B cell (primary cell): Measurements from ENCODE around the gene PDZD7. TPM values are rescaled to one million over a fixed set of nuclear protein-coding genes. Genes with fewer than 3 reads are reported as not detected.

Source experiments
- ATAC-seq: fragments of 200-7000 bp; cut with Tn5 transposase; one replicate; pipeline ENCODE4 v1.10.0; 2021; ENCODE audit warnings: low read depth, mild to moderate bottlenecking, moderate number of reproducible peaks, moderate library complexity
- CTCF ChIA-PET: fragments of 350-600 bp; sonication (Branson Sonifier 250); formaldehyde crosslinking; loops from one replicate; lab custom pipeline; 2021; ENCODE audit warnings: antibody characterized with exemption, inconsistent platforms; lab: Charles Lee
- POLR2A ChIA-PET: fragments of 350-600 bp; sonication (Branson Sonifier 250); formaldehyde crosslinking; loops from one replicate; lab custom pipeline; 2021; ENCODE audit warnings: antibody characterized with exemption; lab: Charles Lee
- DNase-seq: peaks from one replicate; pipeline ENCODE4 v3.0.0; 2013
- H2AFZ ChIP-seq: 2 replicates; pipeline ENCODE4 v1.6.1; 2012; ENCODE audit warnings: mild to moderate bottlenecking, low read depth, low read length; ENCODE audit not compliant: insufficient read depth, poor library complexity, severe bottlenecking
- H3K27ac ChIP-seq, 2 donors: 1 replicate in 1 of 2; 2 replicates in 1 of 2; pipeline ENCODE4 v1.5.1; 2012 to 2013; ENCODE audit warnings: low read length in 2 of 2, mild to moderate bottlenecking in 2 of 2, moderate library complexity in 1 of 2
- H3K27me3 ChIP-seq, 4 experiments: fragments of 200-600 bp in 1 of 4; sonication (generic) in 1 of 4; replicated peaks in 1 of 4; 1 replicate in 2 of 4; 2 replicates in 2 of 4; pipeline versions ENCODE4 v1.6.1 to v1.7.0; 2013 to 2016; ENCODE audit warnings: low read length in 3 of 4, mild to moderate bottlenecking in 2 of 4, mixed read lengths in 1 of 4, moderate library complexity in 1 of 4; ENCODE audit not compliant: insufficient read depth in 4 of 4, control insufficient read depth in 3 of 4; ENCODE audit errors: control extremely low read depth in 1 of 4
- H3K36me3 ChIP-seq, 2 experiments: replicated peaks in 1 of 2; 1 replicate in 1 of 2; 2 replicates in 1 of 2; pipeline versions ENCODE4 v1.6.1 to v1.7.1; 2013; ENCODE audit warnings: low read length in 1 of 2; ENCODE audit not compliant: insufficient read depth in 2 of 2, control insufficient read depth in 1 of 2; ENCODE audit errors: control extremely low read depth in 1 of 2, extremely low read depth in 1 of 2
- H3K4me1 ChIP-seq, 2 donors: fragments of 200-600 bp in 1 of 2; sonication (generic) in 1 of 2; 1 replicate in 1 of 2; 2 replicates in 1 of 2; pipeline versions ENCODE4 v1.5.1 to v1.6.1; 2013 to 2017; ENCODE audit warnings: low read length in 2 of 2; ENCODE audit not compliant: control insufficient read depth in 2 of 2, insufficient read depth in 2 of 2
- H3K4me2 ChIP-seq: replicated peaks from 2 replicates; pipeline ENCODE3; 2012; ENCODE audit warnings: mild to moderate bottlenecking, low read depth, low read length; ENCODE audit not compliant: poor library complexity, severe bottlenecking
- H3K4me3 ChIP-seq, 5 experiments: fragments of 200-600 bp in 1 of 5; sonication (generic) in 1 of 5; 1 replicate in 3 of 5; 2 replicates in 2 of 5; pipeline versions ENCODE4 v1.5.1 to v1.7.0; 2011 to 2016; ENCODE audit warnings: low read length in 4 of 5, mild to moderate bottlenecking in 4 of 5, low read depth in 2 of 5, control low read depth in 1 of 5, moderate library complexity in 1 of 5; ENCODE audit not compliant: insufficient read depth in 1 of 5; ENCODE audit errors: control extremely low read depth in 1 of 5, extremely low read depth in 1 of 5
- H3K79me2 ChIP-seq: fragments of 200-600 bp; sonication (generic); one replicate; pipeline ENCODE4 v1.6.0; 2016; ENCODE audit warnings: low read length; ENCODE audit not compliant: control insufficient read depth, insufficient read depth
- H3K9ac ChIP-seq: fragments of 200-600 bp; sonication (generic); 2 replicates; pipeline ENCODE4 v1.6.1; 2017; ENCODE audit warnings: mild to moderate bottlenecking, low read length, moderate library complexity
- H3K9me3 ChIP-seq, 3 donors: one replicate each; pipeline versions ENCODE4 v1.6.1 to v1.7.1; 2013; ENCODE audit warnings: low read length in 2 of 3; ENCODE audit not compliant: control insufficient read depth in 2 of 3, insufficient read depth in 1 of 3; ENCODE audit errors: control extremely low read depth in 1 of 3
- H4K20me1 ChIP-seq: 2 replicates; pipeline ENCODE4 v1.6.0; 2012; ENCODE audit warnings: mild to moderate bottlenecking, low read length; ENCODE audit not compliant: insufficient read depth, control insufficient read depth, poor library complexity, severe bottlenecking
- H3K27ac Mint-ChIP-seq: one replicate; pipeline ENCODE4 v1.8.0; 2021; ENCODE audit warnings: mixed read lengths
- H3K27me3 Mint-ChIP-seq: one replicate; pipeline ENCODE4 v1.8.0; 2021; ENCODE audit warnings: mixed read lengths
- H3K4me1 Mint-ChIP-seq: one replicate; pipeline ENCODE4 v1.8.0; 2021; ENCODE audit warnings: mixed read lengths
- H3K4me3 Mint-ChIP-seq: one replicate; pipeline ENCODE4 v1.8.0; 2021; ENCODE audit warnings: mixed read lengths
- H3K9me3 Mint-ChIP-seq: one replicate; pipeline ENCODE4 v1.8.0; 2022; ENCODE audit warnings: mixed read lengths; ENCODE audit not compliant: insufficient read depth
- CTCF ChIP-seq: fragments of 200-600 bp; IDR thresholded peaks from one replicate; pipeline ENCODE4 v1.8.0; 2022; ENCODE audit warnings: antibody characterized with exemption, mild to moderate bottlenecking
- EZH2 ChIP-seq: IDR thresholded peaks from 2 replicates; pipeline ENCODE4 v1.6.1; 2012; ENCODE audit warnings: borderline replicate concordance, low read depth, mild to moderate bottlenecking, moderate library complexity, low read length; ENCODE audit not compliant: insufficient read depth, poor library complexity, severe bottlenecking
- WGBS: methylation state at CpG from one replicate; pipeline ENCODE4 v1.1.5; 2013; ENCODE audit warnings: missing lambda C conversion rate; ENCODE audit not compliant: insufficient coverage; 5-methylcytosine and 5-hydroxymethylcytosine counted together
- intact Hi-C: fragments of 100-400 bp; cut with micrococcal nuclease; formaldehyde crosslinking; loops from one replicate; pipeline ENCODE4 v1.10.0; 2022
- polyA plus RNA-seq: library from polyadenylated mRNA; depleted of rRNA; stranded (reverse); fragments of >200 nt; gene quantifications from 2 replicates; pipeline ENCODE4 v1.2.3, GENCODE V29; 2012
- total RNA-seq, 2 donors: library from RNA; stranded (reverse); fragments of 120-200 nt in 1 of 2; gene quantifications; 1 replicate in 1 of 2; 2 replicates in 1 of 2; pipeline versions ENCODE4 v1.2.3 to v1.2.4, GENCODE V29; 2013 to 2022

PDZD7 gene
- total and polyA plus RNA-seq, 2 donors (not counting 1 experiment from before 2014, with no cell fraction given) = 0.64 to 0.69 TPM

- ChIA-PET CTCF (interaction anchor here (0.8 to 6.4 kb wide), 12 partner anchors 11 to 111 kb away, joined by 3 to 72 read pairs (median 7); partner anchors contain the start of gene KAZALD1), POLR2A (interaction anchor here (0.6 to 2.1 kb wide), 7 partner anchors 11 to 994 kb away, joined by 3 to 13 read pairs (median 6); partner anchors contain the start of gene KAZALD1)
- peak overlapping the region; percentile 90 for H3K27ac Mint-ChIP-seq
- ATAC-seq = no peak
- H3K4me1 ChIP-seq = peaks cover 14 to 26% of the 10 kb centered on the region in 2 donors
- no peaks in the 10 kb centered on the region for H3K36me3 ChIP-seq
- peak overlapping the region; percentile 77 for H2AFZ ChIP-seq
- H3K9me3 Mint-ChIP-seq = no peaks in the 10 kb centered on the region
- no peak for TF ChIP-seq EZH2
- no peak for TF ChIP-seq CTCF
- peak overlapping the region; percentile 78 for H3K9ac ChIP-seq
- peak overlapping the region; percentile 88 for H3K4me3 Mint-ChIP-seq
- no peak overlapping the region for H3K27ac ChIP-seq
- H3K27me3 ChIP-seq = peaks cover 0 to 29% (median 13%) of the 10 kb centered on the region in 4 experiments
- peak overlapping the region; percentile 92 for H3K4me2 ChIP-seq
- peaks cover 4% of the 10 kb centered on the region for H4K20me1 ChIP-seq
- H3K27me3 Mint-ChIP-seq = peaks cover 15% of the 10 kb centered on the region
- peaks cover 19% of the 10 kb centered on the region for H3K4me1 Mint-ChIP-seq
- DNase-seq = no peak
- intact Hi-C loops = loop anchor here (1.0 to 2.0 kb wide), 2 partner anchors 18 to 31 kb away; partner anchors contain the start of gene LZTS2
- peak overlapping the region in 4 of 5 experiments; percentile 70 to 96 (median 80) for H3K4me3 ChIP-seq
- no peaks in the 10 kb centered on the region for H3K79me2 ChIP-seq
- 8% methylated on average over 21 of the region's 25 CpGs for WGBS
- peaks cover 0 to 2% (median 0%) of the 10 kb centered on the region in 3 donors for H3K9me3 ChIP-seq
Observed at GRCh38 chr10:101030496-101031127, 317 bp downstream of the PDZD7 start.
